ENCODE measurements around the gene ETAA1. TPM values are rescaled to one million over a fixed set of nuclear protein-coding genes. Genes with fewer than 3 reads are reported as not detected.

The ETAA1 gene
- total RNA-seq, 1 experiment from 2014 or later, result 10.4 TPM

DNA sequence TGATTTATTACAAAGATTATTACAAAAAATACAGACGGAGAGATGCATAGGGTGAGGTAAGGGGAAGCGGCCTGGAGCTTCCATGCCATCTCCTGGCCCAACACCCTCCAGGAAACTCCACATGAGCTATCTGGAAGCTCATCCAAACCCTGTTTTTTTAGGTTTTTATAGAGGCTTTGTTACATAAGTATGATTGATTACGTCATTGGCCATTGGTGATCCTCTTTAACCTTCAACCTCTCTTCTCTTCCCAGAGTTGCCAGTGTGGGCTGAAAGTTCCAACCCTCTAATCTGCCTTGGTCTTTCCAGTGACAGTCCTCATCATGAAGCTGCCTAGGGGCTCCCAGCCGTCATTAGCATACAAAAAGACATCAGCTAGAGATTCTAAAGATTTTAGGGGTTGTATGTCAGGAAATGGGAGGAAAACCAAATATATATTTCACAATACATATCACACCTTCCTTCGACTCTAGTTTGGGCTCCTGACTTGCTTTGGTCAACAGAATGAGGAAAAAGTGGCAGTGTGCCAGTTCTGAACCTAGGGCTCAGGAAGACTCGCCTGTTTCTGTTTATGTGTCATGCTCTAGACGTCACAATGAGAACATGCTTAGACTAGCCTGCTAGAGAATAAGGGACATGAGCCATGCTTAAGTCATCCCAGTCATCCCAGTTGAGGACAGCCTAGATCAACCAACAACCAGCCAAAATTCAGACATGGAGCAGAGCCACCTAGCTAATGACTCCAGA is 54.1 kb downstream of the ETAA1 start:
- Mint-ChIP-seq H3K4me3 (ENCODE audit: unreplicated experiment) (no peak overlapping the region), H3K9me3 (ENCODE audit: unreplicated experiment) (no peaks in the 10 kb centered on the region), H3K27me3 (ENCODE audit: insufficient read depth, unreplicated experiment) (no peaks in the 10 kb centered on the region), H3K36me3 (ENCODE audit: insufficient read depth, unreplicated experiment) (peaks cover 6% of the 10 kb centered on the region), H3K27ac (ENCODE audit: low read depth, unreplicated experiment) (peak overlapping the region; percentile 84), H3K4me1 (ENCODE audit: insufficient read depth, unreplicated experiment) (peaks cover 41% of the 10 kb centered on the region)
- ChIA-PET CTCF (interaction anchor here (0.6 to 1.2 kb wide), 5 partner anchors 24 to 190 kb away, joined by 3 to 4 read pairs (median 3); no protein-coding TSS in a partner anchor), POLR2A (interaction anchor here (0.5 to 6.6 kb wide), 12 partner anchors 13 to 199 kb away, joined by 3 to 77 read pairs (median 4); partner anchors contain the start of gene ETAA1)
- BruUV-seq (replicated peaks), result no TSS peak
- intact Hi-C loops (cut with micrococcal nuclease), result no loop called here
- TF ChIP-seq, protein P1, sequence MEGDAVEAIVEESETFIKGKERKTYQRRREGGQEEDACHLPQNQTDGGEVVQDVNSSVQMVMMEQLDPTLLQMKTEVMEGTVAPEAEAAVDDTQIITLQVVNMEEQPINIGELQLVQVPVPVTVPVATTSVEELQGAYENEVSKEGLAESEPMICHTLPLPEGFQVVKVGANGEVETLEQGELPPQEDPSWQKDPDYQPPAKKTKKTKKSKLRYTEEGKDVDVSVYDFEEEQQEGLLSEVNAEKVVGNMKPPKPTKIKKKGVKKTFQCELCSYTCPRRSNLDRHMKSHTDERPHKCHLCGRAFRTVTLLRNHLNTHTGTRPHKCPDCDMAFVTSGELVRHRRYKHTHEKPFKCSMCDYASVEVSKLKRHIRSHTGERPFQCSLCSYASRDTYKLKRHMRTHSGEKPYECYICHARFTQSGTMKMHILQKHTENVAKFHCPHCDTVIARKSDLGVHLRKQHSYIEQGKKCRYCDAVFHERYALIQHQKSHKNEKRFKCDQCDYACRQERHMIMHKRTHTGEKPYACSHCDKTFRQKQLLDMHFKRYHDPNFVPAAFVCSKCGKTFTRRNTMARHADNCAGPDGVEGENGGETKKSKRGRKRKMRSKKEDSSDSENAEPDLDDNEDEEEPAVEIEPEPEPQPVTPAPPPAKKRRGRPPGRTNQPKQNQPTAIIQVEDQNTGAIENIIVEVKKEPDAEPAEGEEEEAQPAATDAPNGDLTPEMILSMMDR (IDR thresholded peaks at IDR 0.05; ENCODE audit: unreplicated experiment), result no peak
- peak; percentile 99 for DNase-seq (ENCODE audit: unreplicated experiment)

DNA sequence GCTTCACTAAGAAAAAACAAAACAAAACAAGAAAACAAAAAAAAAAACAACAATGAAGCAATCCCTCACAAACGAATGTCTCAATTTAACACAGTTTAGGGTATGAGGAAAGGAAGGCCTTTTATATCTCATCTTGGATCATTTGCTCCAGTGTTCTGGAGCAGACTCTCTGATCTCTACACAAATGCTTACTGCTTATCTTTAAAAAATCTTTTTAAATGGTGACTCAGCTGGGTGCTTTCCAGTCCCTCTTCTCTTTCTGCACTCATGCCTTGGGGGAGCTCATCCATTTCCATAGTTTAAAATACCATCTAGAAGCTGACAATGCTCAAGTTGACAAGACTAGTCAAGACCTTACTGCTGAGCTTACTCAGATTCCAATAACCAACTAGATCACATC is 56.2 kb downstream of the ETAA1 start:
- peak overlapping the region; percentile 16 for H3K27ac Mint-ChIP-seq (ENCODE audit: low read depth, unreplicated experiment)
- TF ChIP-seq, protein P1 (IDR thresholded peaks at IDR 0.05; ENCODE audit: unreplicated experiment), result no peak
- CTCF ChIA-PET, result no interaction called here

DNA sequence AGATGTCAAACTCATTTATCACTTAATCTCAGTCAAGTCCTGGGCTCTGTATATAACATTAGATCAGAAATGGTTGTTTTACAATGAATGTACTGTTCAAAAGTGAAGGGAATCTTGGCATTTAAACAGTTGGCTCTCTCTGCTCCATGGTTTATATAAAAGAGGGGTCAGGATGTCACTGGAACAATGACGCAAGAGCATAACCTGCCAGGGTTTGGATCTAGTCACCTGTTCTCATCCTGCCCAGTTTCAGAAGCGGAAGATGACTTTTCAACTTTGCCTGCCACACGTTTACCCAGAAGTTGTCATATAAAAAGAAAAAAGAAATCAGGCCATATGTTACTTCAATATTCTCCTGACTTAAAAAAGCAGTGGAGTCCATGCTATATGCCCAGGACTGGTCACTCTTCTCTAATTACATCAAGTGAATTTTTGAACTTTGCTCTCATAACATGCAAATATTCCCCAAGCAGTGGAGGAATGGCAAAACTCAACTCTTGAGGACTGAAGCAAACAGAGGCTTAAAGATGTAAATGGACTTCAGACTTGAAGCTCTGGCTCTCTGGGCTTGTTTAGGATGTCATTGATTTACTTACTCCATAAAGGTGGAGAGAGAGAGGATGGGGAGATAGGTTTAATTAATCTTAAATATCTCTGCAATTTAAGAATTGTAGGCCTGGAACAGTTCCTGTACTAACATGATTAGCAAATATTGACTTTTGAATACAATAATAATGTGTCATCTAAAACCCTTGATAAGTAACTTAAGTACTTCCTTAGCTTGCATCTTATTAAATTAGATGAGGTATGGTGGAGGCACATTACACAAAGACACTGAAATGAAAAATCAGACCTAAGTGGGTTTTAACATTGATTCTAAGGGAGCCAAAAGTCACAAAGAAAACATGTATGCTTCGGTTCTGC is 58.3 kb downstream of the ETAA1 start:
- CTCF ChIA-PET, result interaction anchor here (0.6 to 1.0 kb wide), 2 partner anchors 29 to 189 kb away, joined by 3 to 4 read pairs; no protein-coding TSS in a partner anchor
- intact Hi-C loops (cut with micrococcal nuclease), result no loop called here
- Mint-ChIP-seq H3K27ac (ENCODE audit: low read depth, unreplicated experiment) (no peak overlapping the region), H3K36me3 (ENCODE audit: insufficient read depth, unreplicated experiment) (peaks cover 6% of the 10 kb centered on the region), H3K4me1 (ENCODE audit: insufficient read depth, unreplicated experiment) (peaks cover 35% of the 10 kb centered on the region), H3K4me3 (ENCODE audit: unreplicated experiment) (no peak overlapping the region), H3K27me3 (ENCODE audit: insufficient read depth, unreplicated experiment) (no peaks in the 10 kb centered on the region), H3K9me3 (ENCODE audit: unreplicated experiment) (no peaks in the 10 kb centered on the region)
- TF ChIP-seq, protein P1 (IDR thresholded peaks at IDR 0.05; ENCODE audit: unreplicated experiment), result no peak
- no peak for DNase-seq (ENCODE audit: unreplicated experiment)
- POLR2A ChIA-PET, result interaction anchor here (0.6 to 6.6 kb wide), 6 partner anchors 9 to 510 kb away, joined by 3 to 77 read pairs (median 3); partner anchors contain the start of gene ETAA1
- BruUV-seq (replicated peaks), result no TSS peak

More for the DNA sequence above, 56.2 kb downstream of the ETAA1 start:
- intact Hi-C loops (cut with micrococcal nuclease), result no loop called here
- Mint-ChIP-seq H3K27me3 (ENCODE audit: insufficient read depth, unreplicated experiment) (no peaks in the 10 kb centered on the region), H3K4me3 (ENCODE audit: unreplicated experiment) (no peak overlapping the region), H3K9me3 (ENCODE audit: unreplicated experiment) (no peaks in the 10 kb centered on the region), H3K36me3 (ENCODE audit: insufficient read depth, unreplicated experiment) (peaks cover 6% of the 10 kb centered on the region), H3K4me1 (ENCODE audit: insufficient read depth, unreplicated experiment) (peaks cover 28% of the 10 kb centered on the region)
- peak; percentile 24 for DNase-seq (ENCODE audit: unreplicated experiment)
- POLR2A ChIA-PET, result interaction anchor here (0.7 to 6.6 kb wide), 2 partner anchors 11 to 37 kb away, joined by 3 to 77 read pairs; no protein-coding TSS in a partner anchor
- BruUV-seq (replicated peaks), result no TSS peak
